ENCODE results near the gene BLTP1. TPM values are rescaled to one million over a fixed set of nuclear protein-coding genes. Genes with fewer than 3 reads are reported as not detected.

Gene BLTP1
- total and polyA plus RNA-seq, 2 experiments from 2014 or later = 20.1 to 121 TPM

GRCh38 chr4:122170775-122171174, 18.6 kb downstream of the BLTP1 start:
- H3K36me3 ChIP-seq = peaks cover 8% of the 10 kb centered on the region
- TF ChIP-seq, protein P1, sequence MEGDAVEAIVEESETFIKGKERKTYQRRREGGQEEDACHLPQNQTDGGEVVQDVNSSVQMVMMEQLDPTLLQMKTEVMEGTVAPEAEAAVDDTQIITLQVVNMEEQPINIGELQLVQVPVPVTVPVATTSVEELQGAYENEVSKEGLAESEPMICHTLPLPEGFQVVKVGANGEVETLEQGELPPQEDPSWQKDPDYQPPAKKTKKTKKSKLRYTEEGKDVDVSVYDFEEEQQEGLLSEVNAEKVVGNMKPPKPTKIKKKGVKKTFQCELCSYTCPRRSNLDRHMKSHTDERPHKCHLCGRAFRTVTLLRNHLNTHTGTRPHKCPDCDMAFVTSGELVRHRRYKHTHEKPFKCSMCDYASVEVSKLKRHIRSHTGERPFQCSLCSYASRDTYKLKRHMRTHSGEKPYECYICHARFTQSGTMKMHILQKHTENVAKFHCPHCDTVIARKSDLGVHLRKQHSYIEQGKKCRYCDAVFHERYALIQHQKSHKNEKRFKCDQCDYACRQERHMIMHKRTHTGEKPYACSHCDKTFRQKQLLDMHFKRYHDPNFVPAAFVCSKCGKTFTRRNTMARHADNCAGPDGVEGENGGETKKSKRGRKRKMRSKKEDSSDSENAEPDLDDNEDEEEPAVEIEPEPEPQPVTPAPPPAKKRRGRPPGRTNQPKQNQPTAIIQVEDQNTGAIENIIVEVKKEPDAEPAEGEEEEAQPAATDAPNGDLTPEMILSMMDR (IDR thresholded peaks at IDR 0.05; ENCODE audit: low read depth, low read length) = no peak
- H3K9me3 ChIP-seq (ENCODE audit: low read depth) = no peaks in the 10 kb centered on the region
- DNase-seq (ENCODE audit: low read depth in 1 of 2, low spot score in 1 of 2) = no peak
- no peak overlapping the region for H3K4me3 ChIP-seq
- no peaks in the 10 kb centered on the region for H3K27me3 ChIP-seq
- peaks cover 13% of the 10 kb centered on the region for H3K4me1 ChIP-seq (ENCODE audit: low read depth)
- peak overlapping the region; percentile 15 for H3K27ac ChIP-seq

DNA sequence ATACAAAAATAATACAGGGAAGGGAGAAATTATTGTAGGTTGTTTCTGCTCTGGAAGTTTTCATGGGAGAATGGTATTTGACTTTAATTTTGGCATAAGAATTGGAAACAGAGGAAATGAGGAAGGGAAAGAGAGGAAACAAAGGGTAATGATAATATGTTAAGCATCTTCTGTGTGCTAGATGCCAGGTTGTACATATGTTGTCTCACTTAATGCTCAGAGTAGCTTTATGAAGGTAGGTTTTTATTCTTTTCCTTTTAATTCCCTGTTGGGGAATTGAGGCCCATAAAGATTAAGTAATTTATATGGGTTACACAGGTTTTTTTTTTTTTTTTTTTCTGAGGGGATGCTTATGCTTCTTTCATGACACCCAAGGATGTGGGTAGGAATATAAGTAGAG, 19.2 kb downstream of the BLTP1 start:
- H3K27ac ChIP-seq = no peak overlapping the region
- TF ChIP-seq, protein P1 (IDR thresholded peaks at IDR 0.05; ENCODE audit: low read depth, low read length) = no peak

DNA sequence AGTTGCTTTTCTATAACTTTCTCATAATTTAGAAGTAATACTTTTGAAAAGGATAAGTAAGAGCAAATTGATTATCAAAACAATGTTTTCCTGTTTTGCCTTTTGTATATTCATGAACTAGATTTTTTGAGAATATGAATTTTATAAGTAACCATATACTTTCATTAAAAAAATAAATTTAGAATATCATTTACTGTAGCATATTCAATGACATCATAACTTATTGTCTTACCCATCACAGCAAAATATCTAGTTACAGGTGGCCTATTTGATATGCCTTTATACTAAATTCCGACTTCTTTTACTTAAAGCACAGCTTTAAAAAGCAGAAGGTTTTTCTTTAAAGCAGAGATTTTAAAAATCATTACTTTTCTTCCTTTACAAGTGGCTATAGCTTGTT, 20.1 kb downstream of the BLTP1 start:
- peaks cover 8% of the 10 kb centered on the region for H3K4me1 ChIP-seq (ENCODE audit: low read depth)
- no peak overlapping the region for H3K27ac ChIP-seq
- H3K9me3 ChIP-seq (ENCODE audit: low read depth) = no peaks in the 10 kb centered on the region
- peaks cover 22% of the 10 kb centered on the region for H3K36me3 ChIP-seq
- TF ChIP-seq, protein P1 (IDR thresholded peaks at IDR 0.05; ENCODE audit: low read depth, low read length) = no peak
- H3K4me3 ChIP-seq = no peak overlapping the region
- no peaks in the 10 kb centered on the region for H3K27me3 ChIP-seq
- DNase-seq (ENCODE audit: low read depth in 1 of 2, low spot score in 1 of 2) = no peak

More for the DNA sequence above, 19.2 kb downstream of the BLTP1 start:
- H3K4me1 ChIP-seq (ENCODE audit: low read depth) = peaks cover 13% of the 10 kb centered on the region
- no peak overlapping the region for H3K4me3 ChIP-seq
- peaks cover 13% of the 10 kb centered on the region for H3K36me3 ChIP-seq
- no peak for DNase-seq (ENCODE audit: low read depth in 1 of 2, low spot score in 1 of 2)
- H3K27me3 ChIP-seq = no peaks in the 10 kb centered on the region
- no peaks in the 10 kb centered on the region for H3K9me3 ChIP-seq (ENCODE audit: low read depth)

DNA sequence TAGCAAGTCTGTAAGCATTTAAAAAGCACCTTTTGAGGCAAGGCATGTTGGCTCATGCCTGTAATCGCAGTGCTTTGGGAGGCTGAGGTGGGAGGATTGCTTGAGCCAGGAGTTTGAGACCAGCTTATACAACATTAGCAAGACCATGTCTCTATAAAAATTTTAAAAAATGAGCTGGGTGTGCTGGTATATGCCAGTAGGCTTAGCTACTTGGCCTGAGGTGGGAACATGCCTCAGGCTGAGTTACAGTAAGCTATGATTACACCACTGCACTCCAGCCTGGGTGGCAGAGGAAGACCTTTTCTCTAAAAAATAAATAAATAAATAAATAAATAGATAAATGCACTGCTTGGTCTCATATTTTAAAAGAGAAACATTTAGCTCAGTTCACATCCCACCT, 26.8 kb downstream of the BLTP1 start:
- no peak for DNase-seq (ENCODE audit: low read depth in 1 of 2, low spot score in 1 of 2)
- H3K9me3 ChIP-seq (ENCODE audit: low read depth) = no peaks in the 10 kb centered on the region
- H3K4me3 ChIP-seq = no peak overlapping the region
- no peak overlapping the region for H3K27ac ChIP-seq
- peaks cover 45% of the 10 kb centered on the region for H3K36me3 ChIP-seq
- H3K27me3 ChIP-seq = no peaks in the 10 kb centered on the region
- TF ChIP-seq, protein P1 (IDR thresholded peaks at IDR 0.05; ENCODE audit: low read depth, low read length) = no peak
- no peaks in the 10 kb centered on the region for H3K4me1 ChIP-seq (ENCODE audit: low read depth)

DNA sequence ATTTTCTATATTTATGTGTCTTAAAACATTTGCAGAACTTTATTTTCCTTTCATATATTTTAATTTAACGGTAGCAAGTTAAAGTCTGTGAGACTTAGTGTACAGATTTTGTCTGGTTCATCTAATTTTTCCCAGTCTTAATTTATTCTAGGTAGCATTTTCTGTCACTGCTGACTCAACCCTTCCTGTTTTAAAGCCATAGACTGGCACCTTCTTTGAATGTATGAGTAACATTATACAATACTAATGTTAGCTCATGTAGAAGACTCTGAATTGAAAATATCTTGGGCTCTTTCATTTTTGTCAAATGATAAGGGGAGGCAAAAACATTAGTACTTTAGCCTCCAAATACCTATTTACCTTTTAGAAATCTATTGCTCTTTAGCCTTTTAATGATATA, 43.6 kb downstream of the BLTP1 start:
- H3K4me3 ChIP-seq = no peak overlapping the region
- no peaks in the 10 kb centered on the region for H3K27me3 ChIP-seq
- TF ChIP-seq, protein P1 (IDR thresholded peaks at IDR 0.05; ENCODE audit: low read depth, low read length) = no peak
- peaks cover 24% of the 10 kb centered on the region for H3K36me3 ChIP-seq
- H3K27ac ChIP-seq = no peak overlapping the region
- H3K4me1 ChIP-seq (ENCODE audit: low read depth) = no peaks in the 10 kb centered on the region
- H3K9me3 ChIP-seq (ENCODE audit: low read depth) = no peaks in the 10 kb centered on the region
- DNase-seq (ENCODE audit: low read depth in 1 of 2, low spot score in 1 of 2) = no peak

Other genes starting within 250 kb of the BLTP1 start
- 51.2 and 54.1 TPM in 2 replicates for gene TRPC3, start 200.3 kb upstream of the BLTP1 start, total RNA-seq
- gene TRPC3, start 200.3 kb upstream of the BLTP1 start, polyA plus RNA-seq = 46.8 and 48.7 TPM in 2 replicates
- not detected in 2 replicates for gene ADAD1, start 226.7 kb downstream of the BLTP1 start, total RNA-seq
- not detected in 2 replicates for gene ADAD1, start 226.7 kb downstream of the BLTP1 start, polyA plus RNA-seq

Data from cardiac muscle cell (in vitro differentiated cells and primary cell).